Measurements from ENCODE around the gene DOC2A. TPM values are rescaled to one million over a fixed set of nuclear protein-coding genes. Genes with fewer than 3 reads are reported as not detected.

DOC2A gene
- total and polyA plus RNA-seq, 2 of the 4 experiments (the other 2 are of a cell fraction): under 0.01 to 0.48 TPM

DNA sequence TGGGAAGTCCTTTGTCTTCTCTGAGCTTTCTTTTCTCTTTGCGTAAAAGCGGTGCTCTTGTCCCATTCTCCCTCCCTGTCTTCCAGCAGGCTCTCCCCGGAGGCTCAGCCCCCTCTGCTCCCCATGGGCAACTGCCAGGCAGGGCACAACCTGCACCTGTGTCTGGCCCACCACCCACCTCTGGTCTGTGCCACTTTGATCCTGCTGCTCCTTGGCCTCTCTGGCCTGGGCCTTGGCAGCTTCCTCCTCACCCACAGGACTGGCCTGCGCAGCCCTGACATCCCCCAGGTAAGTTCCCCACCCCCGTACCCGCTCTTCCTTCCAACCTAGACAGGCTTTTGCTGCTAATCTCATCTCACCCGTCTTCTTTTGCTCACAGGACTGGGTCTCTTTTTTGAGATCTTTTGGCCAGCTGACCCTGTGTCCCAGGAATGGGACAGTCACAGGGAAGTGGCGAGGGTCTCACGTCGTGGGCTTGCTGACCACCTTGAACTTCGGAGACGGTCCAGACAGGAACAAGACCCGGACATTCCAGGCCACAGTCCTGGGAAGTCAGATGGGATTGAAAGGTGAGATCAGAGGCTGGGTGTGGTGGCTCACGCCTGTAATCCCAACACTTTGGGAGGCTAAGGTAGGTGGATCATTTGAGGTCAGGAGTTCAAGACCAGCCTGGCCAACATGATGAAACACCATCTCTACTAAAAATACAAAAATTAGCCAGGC lies 47.6 kb downstream of the DOC2A start:
- H3K18ac ChIP-seq (ENCODE audit: low read depth, low read length): no peak overlapping the region
- dilution Hi-C loops (cut with HindIII; ENCODE audit: low sequenced_read_pairs, unreplicated experiment): no loop called here
- H4K91ac ChIP-seq (ENCODE audit: insufficient read depth, low read depth, low read length): peak overlapping the region; percentile 82
- H4K20me1 ChIP-seq (ENCODE audit: insufficient read depth, low read length): no peaks in the 10 kb centered on the region
- BruUV-seq (replicated peaks): no TSS peak
- H2AK5ac ChIP-seq (ENCODE audit: low read depth, low read length): peak overlapping the region; percentile 93
- peak overlapping the region; percentile 78 to 88 for H4K8ac ChIP-seq (ENCODE audit: low read depth in 2 of 2, low read length in 2 of 2)
- 0 out of 2 replicates have a peak overlapping the region, but pooled peaks have one; percentile 92 for H3K56ac ChIP-seq (ENCODE audit: extremely low read depth, insufficient read depth, low read length)
- no peaks in the 10 kb centered on the region for H3K9me3 ChIP-seq (ENCODE audit: control insufficient read depth, insufficient read depth, low read length)
- H2BK120ac ChIP-seq (ENCODE audit: low read depth, low read length): no peak overlapping the region
- no peak for DNase-seq
- peaks cover 12 to 25% of the 10 kb centered on the region in 2 experiments; a peak in 3 of 4 replicates for H3K79me1 ChIP-seq (ENCODE audit: low read depth in 1 of 2, low read length in 2 of 2)
- H2BK15ac ChIP-seq (ENCODE audit: low read depth, low read length): no peak overlapping the region
- peak overlapping the region; percentile 98 for H3K4me2 ChIP-seq (ENCODE audit: low read depth, low read length)
- H3K4me3 ChIP-seq (ENCODE audit: insufficient read depth, low read depth, low read length): peak overlapping the region; percentile 55
- H3K4me1 ChIP-seq (ENCODE audit: control insufficient read depth, insufficient read depth, low read length): peaks cover 8% of the 10 kb centered on the region
- H2BK5ac ChIP-seq (ENCODE audit: low read depth, low read length, poor library complexity, severe bottlenecking): peak overlapping the region; percentile 76
- H3K27ac ChIP-seq (ENCODE audit: insufficient read depth, low read length): peak overlapping the region; percentile 81
- no peak overlapping the region for H2BK20ac ChIP-seq (ENCODE audit: low read depth, low read length)
- CTCF ChIA-PET: no interaction called here
- peak overlapping the region; percentile 97 for H2AFZ ChIP-seq (replicated peaks; ENCODE audit: low read length, poor library complexity)
- intact Hi-C loops (cut with micrococcal nuclease): no loop called here
- no peaks in the 10 kb centered on the region for H3K27me3 ChIP-seq (ENCODE audit: control insufficient read depth, insufficient read depth, low read length)
- H3K9ac ChIP-seq (ENCODE audit: low read depth, low read length): peak overlapping the region; percentile 94
- H3K36me3 ChIP-seq (ENCODE audit: control insufficient read depth, insufficient read depth, low read length): peaks cover 9% of the 10 kb centered on the region
- peak overlapping the region; percentile 95 for H4K5ac ChIP-seq (ENCODE audit: low read depth, low read length)
- peak overlapping the region; percentile 80 for H3K4ac ChIP-seq (ENCODE audit: low read depth, low read length)
- peak overlapping the region; percentile 99 for H2AK9ac ChIP-seq (replicated peaks; ENCODE audit: low read depth, low read length, poor library complexity)
- peak overlapping the region; percentile 98 for H3K23ac ChIP-seq (ENCODE audit: low read depth, low read length)
- TF ChIP-seq CHD1 (IDR thresholded peaks at IDR 0.05; ENCODE audit: low read depth, low read length) (no peak), MXI1 (IDR thresholded peaks at IDR 0.05; ENCODE audit: borderline replicate concordance, low read depth, low read length) (no peak), USF2 (IDR thresholded peaks at IDR 0.05; ENCODE audit: low read depth, low read length) (no peak), FOS (IDR thresholded peaks at IDR 0.05; ENCODE audit: low read depth, low read length) (no peak), RAD21 (IDR thresholded peaks at IDR 0.05; ENCODE audit: low read length) (no peak), SMC3 (IDR thresholded peaks at IDR 0.05; ENCODE audit: low read depth, low read length) (no peak), NFE2L2 (IDR thresholded peaks at IDR 0.05; ENCODE audit: low read depth, low read length) (no peak), MAFK (IDR thresholded peaks at IDR 0.05; ENCODE audit: low read depth, low read length) (no peak), POLR2A (IDR thresholded peaks at IDR 0.05; ENCODE audit: low read depth, low read length) (no peak), MAZ (IDR thresholded peaks at IDR 0.05; ENCODE audit: borderline replicate concordance, low read depth, low read length) (no peak), CEBPB (IDR thresholded peaks at IDR 0.05; ENCODE audit: low read depth, low read length) (no peak), ELK1 (IDR thresholded peaks at IDR 0.05; ENCODE audit: borderline replicate concordance, low read depth, low read length) (no peak), BHLHE40 (IDR thresholded peaks at IDR 0.05; ENCODE audit: low read depth, low read length) (no peak), RCOR1 (IDR thresholded peaks at IDR 0.05; ENCODE audit: insufficient replicate concordance, low read length) (no peak)
- WGBS, 2 experiments (ENCODE audit: extremely low coverage in 2 of 2, insufficient read length in 1 of 2): 94% methylated on average over 3 of the region's 14 CpGs; no CpG with 5 or more reads in 1 of the 2 experiments
- peaks cover 5% of the 10 kb centered on the region; the same call in 1 of the 2 replicates for H3K9me1 ChIP-seq (ENCODE audit: insufficient read depth, low read length)
- in situ Hi-C loops (cut with MboI; ENCODE audit: low sequenced_read_pairs): no loop called here
- no peak for ATAC-seq (ENCODE audit: low read depth)
- peak overlapping the region; percentile 95 for H3K14ac ChIP-seq (replicated peaks; ENCODE audit: low read depth, low read length)
- POLR2A ChIA-PET (ENCODE audit: unreplicated experiment): interaction anchor here (0.6 to 2.0 kb wide), 4 partner anchors 10 to 115 kb away, joined by 3 to 6 read pairs (median 5); partner anchors contain the start of genes SEZ6L2 and TAOK2

Data from IMR-90 (cell line).